GM19025 (cell line): ENCODE measurements around the gene CDK2AP2.
A peak's percentile ranks its signal among the peaks of the same experiment; 100 is the strongest.
"Not testable (repeated sequence)": the region's sequence is repeated elsewhere in the genome, so short reads cannot be mapped to it uniquely, and the experiment has no call there.

Source experiments
- ATAC-seq: cut with Tn5 transposase; IDR thresholded peaks from one replicate; pipeline ENCODE4 v1.9.1; 2021; ENCODE audit warnings: mild to moderate bottlenecking, low read depth, moderate library complexity; ENCODE audit not compliant: unreplicated experiment

The CDK2AP2 gene

DNA sequence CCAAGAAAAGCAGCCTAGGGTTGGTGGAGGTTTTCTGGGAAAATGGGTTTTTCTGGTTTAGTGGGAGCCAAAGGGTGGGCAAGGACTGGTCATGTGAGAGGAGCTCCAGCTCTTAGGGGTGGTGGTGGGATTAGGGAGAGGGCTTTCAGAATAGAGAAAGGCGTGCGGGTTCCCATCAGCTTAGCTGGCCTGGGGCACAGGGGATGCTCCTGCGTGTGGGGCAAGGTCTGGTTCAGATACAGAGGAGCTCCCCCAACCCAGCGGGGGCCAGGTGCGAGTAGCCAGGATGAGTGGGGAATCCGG, 39.6 kb downstream of the CDK2AP2 start:
- ATAC-seq: no peak

DNA sequence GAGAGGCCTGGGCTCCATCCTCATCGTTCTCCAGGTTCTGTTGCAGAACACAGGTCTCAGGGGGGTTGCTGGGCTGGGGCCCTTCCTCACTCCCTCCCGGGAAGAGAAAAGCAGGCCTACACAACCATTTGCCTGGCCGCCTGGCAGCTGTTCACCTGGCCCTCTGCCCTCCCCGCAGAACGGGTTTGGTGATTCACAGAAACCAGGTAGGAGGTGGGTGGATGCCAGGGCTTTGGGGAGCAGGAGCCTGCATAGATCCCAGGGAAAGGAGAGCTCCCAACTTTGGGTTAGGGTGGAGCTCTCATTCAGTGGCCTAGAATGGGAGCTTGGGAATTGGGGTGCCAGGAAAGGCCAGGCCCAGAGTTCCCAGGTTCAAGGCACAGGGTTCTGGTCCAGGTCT, 39.9 kb downstream of the CDK2AP2 start:
- no peak for ATAC-seq

DNA sequence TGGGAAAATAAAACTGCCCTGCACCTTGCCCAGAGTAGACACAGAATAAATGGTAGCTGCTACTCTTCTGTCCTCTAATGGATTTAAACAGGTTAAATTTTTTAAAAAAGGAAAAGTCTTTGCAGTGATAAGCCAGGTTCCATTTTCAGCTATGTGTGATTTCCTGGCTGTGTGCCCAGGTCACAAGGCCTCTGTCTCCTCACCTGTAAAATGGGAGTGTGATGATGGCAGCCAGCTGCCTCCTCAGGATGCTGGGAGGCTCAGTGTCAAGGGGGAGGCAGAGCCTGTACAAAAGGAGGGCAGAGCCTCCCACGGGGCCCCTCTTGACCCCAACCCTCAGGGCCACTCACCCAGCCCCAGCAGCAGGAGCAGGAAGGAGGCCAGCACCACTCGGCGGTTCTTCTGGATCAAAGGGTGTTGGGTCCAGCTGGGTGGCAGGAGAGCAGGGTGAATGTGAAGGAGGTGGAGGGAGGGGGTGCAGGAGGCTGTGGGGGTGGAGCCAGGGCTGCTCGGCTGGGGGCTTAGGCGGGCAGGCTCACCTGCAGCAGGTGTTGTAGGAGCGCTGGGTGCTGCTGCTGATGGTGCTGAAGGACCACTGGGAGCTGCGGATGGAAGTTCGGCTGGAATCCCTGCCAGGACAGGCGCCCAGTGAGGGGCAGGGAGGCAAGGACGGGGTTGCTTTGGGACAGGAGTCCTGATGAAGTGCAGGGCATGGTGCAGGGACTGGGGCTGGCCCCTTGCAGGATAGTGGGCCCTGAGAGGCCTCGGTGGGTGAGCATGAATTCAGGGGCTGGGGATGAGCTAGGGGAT, 40.8 kb downstream of the CDK2AP2 start:
- no peak for ATAC-seq

DNA sequence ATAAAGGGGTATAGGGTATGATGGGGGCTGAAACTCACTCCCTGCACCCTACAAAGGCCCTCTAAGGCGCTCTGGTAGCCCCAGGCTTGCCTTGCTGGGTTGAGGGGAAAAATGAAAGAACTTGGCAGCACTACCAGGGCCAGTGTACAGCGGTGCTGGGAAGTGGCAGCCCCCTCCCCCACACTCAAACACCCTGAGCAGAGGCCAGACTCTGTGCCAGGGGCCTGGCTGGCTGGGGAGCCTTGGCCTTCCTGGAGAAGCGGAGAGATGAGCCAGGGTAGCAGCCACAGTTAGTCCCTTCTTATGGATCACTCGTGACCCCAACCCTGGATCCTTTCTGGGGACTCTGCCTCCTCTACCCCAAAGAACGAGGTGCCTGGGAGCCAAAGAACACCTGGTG, 41.6 kb downstream of the CDK2AP2 start:
- ATAC-seq: no peak

DNA sequence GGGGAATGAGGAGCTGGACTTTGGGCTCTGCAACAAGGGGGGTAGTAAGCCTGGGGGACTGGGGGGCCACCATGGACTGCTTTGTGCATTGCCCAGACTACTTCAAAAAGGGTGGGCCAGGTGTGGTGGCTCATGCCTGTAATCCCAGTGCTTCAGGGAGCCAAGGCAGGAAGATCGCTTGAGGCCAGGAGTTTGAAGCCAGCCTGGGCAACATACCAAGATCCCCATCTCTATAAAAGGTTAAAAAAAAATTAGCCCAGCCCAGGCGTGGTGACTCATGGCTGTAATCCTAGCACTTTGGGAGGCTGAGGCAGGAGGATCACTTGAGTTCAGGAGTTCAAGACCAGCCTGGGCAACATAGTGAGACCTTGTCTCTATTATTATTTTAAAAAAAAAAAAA, 42.4 kb downstream of the CDK2AP2 start:
- ATAC-seq: not testable (repeated sequence)

DNA sequence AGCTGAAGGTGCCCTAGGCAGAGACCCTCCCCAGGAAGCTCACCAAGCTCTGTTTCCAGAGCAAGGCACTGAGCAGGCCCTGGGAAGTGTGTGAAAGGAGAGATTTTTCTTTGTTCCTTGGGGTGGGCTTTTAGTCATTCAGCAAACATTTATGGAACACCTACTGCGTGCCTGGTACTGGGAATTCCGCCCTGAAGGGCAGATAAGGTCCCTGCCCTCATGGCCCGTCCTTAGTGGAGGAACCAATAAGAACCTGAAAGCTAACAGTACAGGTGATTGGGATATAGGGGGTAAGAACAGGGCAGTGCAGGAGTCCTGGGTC, 42.8 kb downstream of the CDK2AP2 start:
- ATAC-seq: no peak

DNA sequence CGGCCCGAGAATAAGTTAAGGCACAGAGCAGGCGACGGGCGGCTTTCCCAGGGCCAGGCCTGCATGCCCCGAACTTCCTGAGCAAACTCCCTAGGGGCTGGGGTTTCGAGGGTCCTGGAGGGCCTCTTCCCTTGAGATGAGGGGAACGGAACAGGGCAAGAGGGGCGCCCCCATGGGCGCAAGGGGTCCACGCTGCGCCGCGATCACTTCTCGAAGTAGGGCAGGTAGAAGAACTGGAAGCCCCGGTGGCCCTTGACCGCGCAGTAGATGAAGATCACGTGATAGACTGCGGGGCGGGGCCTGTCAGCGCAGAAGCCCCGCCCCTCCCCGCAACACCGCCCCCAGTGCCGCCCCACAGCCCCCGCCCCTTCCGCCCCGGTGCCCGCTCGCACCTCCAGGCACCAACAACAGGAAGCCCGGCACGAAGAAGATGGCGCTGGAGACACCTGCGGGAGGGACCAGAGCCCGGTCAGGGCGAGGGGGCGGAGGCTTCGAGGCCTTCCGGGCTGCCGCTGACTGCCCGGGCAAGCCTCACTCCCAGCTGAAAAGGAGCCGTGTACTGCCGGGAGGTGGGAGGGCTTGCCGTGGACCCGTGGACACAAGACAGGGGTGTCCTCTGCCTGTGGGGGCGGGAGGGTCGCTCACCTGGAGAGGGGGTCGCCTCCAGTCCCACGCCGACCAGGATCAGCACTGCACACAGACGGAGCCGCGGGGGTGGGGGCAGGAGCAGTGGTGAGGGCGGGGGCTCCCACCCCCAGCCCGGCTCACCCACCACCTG, 43.4 kb downstream of the CDK2AP2 start:
- ATAC-seq: peak; percentile 43

DNA sequence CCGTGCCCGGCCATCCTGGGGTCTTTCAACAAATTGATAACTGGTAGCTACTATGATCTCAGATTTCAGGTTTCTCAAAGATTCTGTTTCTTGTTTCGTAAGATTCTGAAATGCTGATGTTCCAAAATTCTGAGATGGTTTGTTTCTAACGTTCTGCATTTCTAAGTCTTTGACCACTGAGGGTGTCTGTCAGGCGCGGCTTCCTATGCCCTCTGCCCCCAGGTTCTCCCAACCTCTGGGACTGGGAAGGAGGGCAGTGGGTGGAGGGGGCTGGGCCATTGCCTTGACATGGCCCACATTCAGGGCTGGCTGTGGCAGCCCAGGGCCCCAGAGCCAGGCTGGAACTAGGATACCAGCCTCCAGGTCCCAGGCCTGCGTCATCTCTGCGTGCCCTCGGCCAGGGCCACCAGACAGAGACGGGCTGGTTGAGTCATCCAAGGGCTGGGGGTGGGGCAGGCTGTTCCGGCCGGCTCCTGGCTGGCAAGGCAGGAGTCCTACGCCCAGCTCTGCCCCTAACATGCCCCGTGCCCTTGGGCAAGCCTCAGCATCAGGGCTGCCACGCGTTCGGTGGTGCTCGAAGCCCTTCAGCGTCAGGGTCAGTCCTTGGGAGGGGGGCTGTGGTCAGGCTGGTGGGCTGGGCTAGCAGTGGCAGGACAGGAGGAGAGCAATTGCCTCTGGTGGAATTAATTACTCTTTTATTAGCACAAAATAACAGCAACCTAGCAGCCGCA, 44.1 kb downstream of the CDK2AP2 start:
- no peak for ATAC-seq

DNA sequence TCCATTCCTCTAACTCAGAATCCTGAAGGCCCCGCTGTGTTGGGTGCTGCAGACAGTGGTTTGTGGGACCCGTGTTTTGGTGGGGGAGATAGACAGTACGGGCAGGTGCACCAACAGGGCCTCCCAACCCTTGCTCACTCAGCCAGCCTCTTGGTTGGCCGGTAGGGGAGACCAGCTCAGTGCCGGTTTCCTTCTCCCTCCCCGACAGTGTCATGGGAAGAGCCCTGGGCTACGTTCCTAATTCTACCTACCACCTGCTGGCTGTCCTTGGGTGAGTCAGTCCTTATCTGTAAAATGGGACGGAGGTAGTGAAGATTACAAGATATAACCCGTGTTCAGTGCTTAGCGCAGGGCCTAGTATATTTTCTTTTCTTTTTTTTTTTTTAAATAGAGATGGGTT, 44.8 kb downstream of the CDK2AP2 start:
- ATAC-seq: no peak

DNA sequence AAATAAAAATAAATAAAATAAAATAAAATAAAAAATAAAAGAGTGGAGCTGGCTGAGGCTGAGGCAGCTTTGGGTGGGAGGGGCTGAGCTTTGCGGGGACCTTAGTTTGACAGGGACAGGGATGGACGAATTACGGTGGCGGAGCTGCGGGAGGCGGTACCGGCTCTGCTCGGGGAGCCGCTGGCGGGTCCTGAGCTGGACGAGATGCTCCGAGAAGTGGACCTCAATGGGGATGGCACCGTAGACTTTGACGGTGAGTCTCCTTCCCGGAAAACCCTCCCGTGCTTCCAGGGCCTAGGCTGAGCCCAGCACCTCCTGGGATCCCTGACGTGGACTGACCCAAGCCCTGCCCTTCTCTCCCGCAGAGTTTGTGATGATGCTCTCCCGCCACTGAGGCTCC, 49.7 kb downstream of the CDK2AP2 start:
- ATAC-seq: no peak

DNA sequence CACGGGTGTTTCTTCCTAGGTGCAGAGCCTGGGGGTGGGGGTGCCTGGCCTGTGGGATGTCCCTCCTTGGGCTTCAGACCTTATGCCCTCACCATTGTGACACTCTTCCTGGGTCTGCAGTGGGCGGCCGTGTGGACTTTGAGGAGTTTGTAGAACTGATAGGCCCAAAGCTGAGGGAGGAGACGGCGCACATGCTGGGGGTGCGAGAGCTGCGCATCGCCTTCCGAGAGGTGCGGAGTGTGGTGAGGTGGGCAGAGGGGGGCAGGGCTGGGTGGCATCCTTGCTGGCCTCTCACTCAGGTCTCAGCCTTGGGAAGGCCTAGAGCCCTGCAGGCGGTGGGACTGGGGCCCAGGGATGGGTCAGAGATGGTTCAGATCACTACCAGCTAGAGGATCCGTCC, 50.5 kb downstream of the CDK2AP2 start:
- no peak for ATAC-seq
